Ectodermal cell (in vitro differentiated cells): Measurements from ENCODE around the gene MRPL21.
"Not testable (repeated sequence)": the region's sequence is repeated elsewhere in the genome, so short reads cannot be mapped to it uniquely, and the experiment has no call there.

ENCODE experiments used
- H3K27ac ChIP-seq: 2 replicates; pipeline ENCODE4 v1.7.0; 2013; ENCODE audit warnings: mild to moderate bottlenecking, low read depth, low read length; ENCODE audit not compliant: insufficient read depth, poor library complexity, severe bottlenecking
- H3K27me3 ChIP-seq: 2 replicates; pipeline ENCODE4 v1.7.0; 2013; ENCODE audit warnings: mild to moderate bottlenecking, low read length; ENCODE audit not compliant: insufficient read depth, control insufficient read depth, poor library complexity, severe bottlenecking
- H3K36me3 ChIP-seq: one replicate; pipeline ENCODE4 v1.7.0; 2013; ENCODE audit warnings: low read length; ENCODE audit not compliant: control insufficient read depth, insufficient read depth
- H3K4me1 ChIP-seq: one replicate; pipeline ENCODE4 v1.7.0; 2013; ENCODE audit warnings: low read length; ENCODE audit not compliant: control insufficient read depth, insufficient read depth
- H3K4me3 ChIP-seq: 2 replicates; pipeline ENCODE4 v1.7.0; 2013; ENCODE audit warnings: low read depth, low read length, control low read depth; ENCODE audit not compliant: insufficient read depth
- H3K9me3 ChIP-seq: 2 replicates; pipeline ENCODE4 v1.7.0; 2013; ENCODE audit warnings: mild to moderate bottlenecking, low read length, moderate library complexity; ENCODE audit not compliant: control insufficient read depth
- WGBS, 2 experiments: methylation state at CpG; one replicate each; pipeline ENCODE4 v1.1.7; 2013; ENCODE audit warnings: missing lambda C conversion rate in 2 of 2; 5-methylcytosine and 5-hydroxymethylcytosine counted together

Gene MRPL21

DNA sequence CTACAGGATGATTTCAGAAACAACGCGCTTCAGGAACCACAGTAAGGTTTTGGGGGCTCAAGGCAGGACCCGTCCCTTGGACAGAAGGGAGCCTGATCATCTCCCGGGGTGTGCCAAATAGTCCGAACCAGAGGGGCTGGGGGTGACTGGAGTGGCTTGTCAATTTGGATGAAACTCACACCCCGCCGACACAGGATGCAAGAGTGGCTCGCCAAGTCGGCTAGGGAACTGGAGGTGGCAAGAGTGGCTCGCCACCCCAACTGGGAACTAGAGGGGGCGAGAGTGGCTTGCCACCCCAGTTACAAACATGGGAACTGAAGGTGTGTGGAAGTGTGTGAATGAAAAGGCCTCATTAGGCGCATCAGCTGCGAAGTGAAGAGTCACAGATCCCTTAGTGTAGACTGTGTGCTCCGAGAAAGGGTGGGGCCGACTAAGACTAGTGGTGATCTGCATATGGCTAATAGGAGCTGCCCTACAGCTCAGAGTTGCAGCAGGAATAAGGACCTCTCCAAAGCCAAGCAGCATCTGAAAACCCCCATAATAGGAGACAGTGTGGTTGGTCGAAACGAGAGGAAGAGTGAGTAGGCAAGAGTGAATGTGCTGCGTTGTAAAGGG lies 35.3 kb downstream of the MRPL21 start:
- WGBS, 2 experiments, result 81 to 84% methylated on average over 18 of the region's 18 CpGs
- no peaks in the 10 kb centered on the region for H3K36me3 ChIP-seq
- no peaks in the 10 kb centered on the region for H3K4me1 ChIP-seq

DNA sequence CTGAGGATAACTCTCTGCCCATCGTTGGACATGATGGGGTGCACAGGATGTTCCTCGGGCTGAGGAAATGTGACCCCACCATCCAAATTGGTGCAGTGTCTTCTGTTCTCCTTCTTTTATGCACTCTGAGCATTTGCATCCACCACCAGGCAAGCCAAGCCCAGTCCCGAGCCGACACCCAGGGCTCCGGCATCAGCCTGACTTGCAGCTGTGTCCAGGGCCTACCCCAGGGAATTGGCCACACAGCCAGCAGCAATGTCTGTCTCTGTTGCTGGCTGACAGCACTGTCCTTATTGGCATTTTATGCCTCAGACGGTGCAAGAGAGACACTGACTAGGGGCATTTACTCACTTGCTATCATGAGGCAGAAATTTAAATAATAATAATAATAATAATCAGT lies 36.6 kb downstream of the MRPL21 start:
- Histone ChIP-seq H3K27ac (no peak overlapping the region), H3K9me3 (no peaks in the 10 kb centered on the region), H3K4me1 (no peaks in the 10 kb centered on the region), H3K36me3 (no peaks in the 10 kb centered on the region), H3K4me3 (no peak overlapping the region), H3K27me3 (no peaks in the 10 kb centered on the region)
- WGBS, 2 experiments, result 82 to 88% methylated on average over 6 of the region's 6 CpGs

More for the DNA sequence above, 35.3 kb downstream of the MRPL21 start:
- Histone ChIP-seq H3K9me3 (no peaks in the 10 kb centered on the region), H3K27me3 (no peaks in the 10 kb centered on the region), H3K27ac (no peak overlapping the region), H3K4me3 (no peak overlapping the region)

DNA sequence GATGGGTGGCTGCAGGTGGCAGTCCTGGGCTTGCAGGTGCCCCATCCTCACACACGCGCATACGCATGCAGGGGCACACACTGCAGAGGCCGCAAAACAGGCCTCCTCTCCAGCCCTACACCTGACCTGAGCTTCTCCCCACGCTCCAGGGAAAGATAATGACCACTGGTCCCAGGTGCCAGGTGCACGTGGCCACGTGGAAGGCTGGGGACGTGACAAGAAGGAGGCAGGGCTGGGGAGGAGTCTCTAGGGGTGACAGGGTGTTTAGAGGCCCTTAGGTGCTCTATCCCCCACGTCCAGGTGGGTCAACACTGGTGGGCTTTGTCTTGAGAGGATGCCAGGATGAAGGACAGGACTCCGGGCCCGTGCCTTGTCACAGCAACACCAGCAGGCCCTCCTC lies 38.4 kb downstream of the MRPL21 start:
- Histone ChIP-seq H3K4me1 (no peaks in the 10 kb centered on the region), H3K27me3 (no peaks in the 10 kb centered on the region), H3K9me3 (no peaks in the 10 kb centered on the region), H3K27ac (no peak overlapping the region), H3K36me3 (no peaks in the 10 kb centered on the region), H3K4me3 (no peak overlapping the region)
- 90% methylated on average over 11 of the region's 11 CpGs for WGBS, 2 experiments

DNA sequence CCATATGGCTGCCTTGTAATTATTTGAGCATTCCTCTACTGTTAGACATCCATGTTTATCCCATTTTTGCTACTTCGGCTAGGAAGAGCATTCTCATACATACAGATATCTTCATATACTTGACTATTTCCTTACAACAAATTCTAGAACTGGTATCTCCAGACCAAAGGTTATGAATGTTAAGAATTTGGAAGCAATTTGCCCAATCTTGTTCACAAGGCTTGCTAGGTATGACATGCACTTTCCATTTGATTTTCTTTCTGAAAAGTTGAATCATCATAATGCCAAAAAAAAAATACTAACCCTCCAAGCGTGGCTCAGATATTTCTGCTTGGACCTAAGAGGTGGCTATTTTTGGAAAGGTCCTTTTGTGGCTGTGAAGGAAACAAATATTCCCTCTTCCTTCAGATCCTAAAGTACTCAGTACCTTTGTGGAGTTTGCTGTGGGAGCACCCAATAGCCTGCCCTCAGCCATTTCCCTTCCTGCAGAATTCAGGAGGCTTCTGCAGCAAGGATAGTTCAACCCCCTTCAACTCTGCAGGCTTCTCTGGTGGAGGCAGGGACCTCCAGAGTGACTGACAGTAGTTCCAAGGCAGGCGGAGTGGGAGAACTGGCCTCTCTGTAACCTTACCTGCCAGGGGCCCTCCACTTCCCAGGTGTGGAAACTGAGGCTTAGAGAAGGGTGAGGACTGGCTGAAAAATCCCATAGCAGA lies 39.9 kb downstream of the MRPL21 start:
- Histone ChIP-seq H3K27ac (no peak overlapping the region), H3K4me3 (no peak overlapping the region), H3K4me1 (no peaks in the 10 kb centered on the region), H3K36me3 (no peaks in the 10 kb centered on the region), H3K27me3 (no peaks in the 10 kb centered on the region), H3K9me3 (no peaks in the 10 kb centered on the region)
- WGBS, 2 experiments, result 95 to 96% methylated on average over 2 to 3 of the region's 3 CpGs

DNA sequence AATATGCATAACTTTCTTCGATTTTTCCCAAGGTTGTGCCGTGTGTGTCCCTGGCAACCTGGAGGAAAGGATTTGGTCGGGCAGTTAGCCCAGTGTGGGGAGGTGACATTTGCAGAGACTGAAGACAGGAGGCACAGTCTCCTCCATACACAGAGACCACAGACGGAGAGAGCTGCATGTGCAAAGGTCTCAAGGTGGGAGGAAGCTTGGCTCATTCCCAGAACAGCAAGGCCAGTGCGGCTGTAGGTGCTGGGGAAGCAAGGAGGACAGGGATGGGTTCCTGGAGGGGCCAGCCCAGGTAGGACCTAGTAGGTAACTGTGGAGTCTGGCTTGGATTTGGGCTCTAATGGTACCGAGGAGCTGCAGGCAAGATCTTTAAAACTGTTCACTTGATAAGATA lies 41.2 kb downstream of the MRPL21 start:
- H3K27ac ChIP-seq, result no peak overlapping the region
- no peaks in the 10 kb centered on the region for H3K27me3 ChIP-seq
- WGBS, 2 experiments, result 76 to 83% methylated on average over 6 of the region's 6 CpGs
- no peaks in the 10 kb centered on the region for H3K36me3 ChIP-seq
- no peak overlapping the region for H3K4me3 ChIP-seq
- no peaks in the 10 kb centered on the region for H3K4me1 ChIP-seq
- no peaks in the 10 kb centered on the region for H3K9me3 ChIP-seq

DNA sequence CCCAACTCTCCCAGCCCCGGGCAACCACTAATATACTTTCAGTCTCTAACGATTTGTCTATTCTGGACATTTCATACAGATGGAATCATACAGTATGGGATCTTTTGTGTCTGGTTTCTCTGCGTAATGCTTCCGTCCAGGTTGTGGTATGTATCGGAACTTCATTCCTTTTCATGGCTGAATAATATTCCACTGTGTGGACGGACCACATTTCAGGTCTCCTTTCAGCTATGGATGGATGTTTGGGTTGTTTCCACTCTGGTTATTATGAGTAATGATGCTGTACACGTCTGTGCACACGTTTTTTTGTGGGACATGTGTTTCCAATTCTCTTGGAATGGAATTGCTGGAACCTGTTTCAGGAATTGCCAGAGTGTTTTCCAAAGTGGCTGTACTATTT lies 44.5 kb downstream of the MRPL21 start:
- Histone ChIP-seq H3K4me1 (peaks cover 6% of the 10 kb centered on the region), H3K4me3 (no peak overlapping the region), H3K27me3 (peaks cover 20% of the 10 kb centered on the region), H3K9me3 (no peaks in the 10 kb centered on the region), H3K27ac (no peak overlapping the region), H3K36me3 (no peaks in the 10 kb centered on the region)
- 87 to 88% methylated on average over 8 of the region's 8 CpGs for WGBS, 2 experiments

DNA sequence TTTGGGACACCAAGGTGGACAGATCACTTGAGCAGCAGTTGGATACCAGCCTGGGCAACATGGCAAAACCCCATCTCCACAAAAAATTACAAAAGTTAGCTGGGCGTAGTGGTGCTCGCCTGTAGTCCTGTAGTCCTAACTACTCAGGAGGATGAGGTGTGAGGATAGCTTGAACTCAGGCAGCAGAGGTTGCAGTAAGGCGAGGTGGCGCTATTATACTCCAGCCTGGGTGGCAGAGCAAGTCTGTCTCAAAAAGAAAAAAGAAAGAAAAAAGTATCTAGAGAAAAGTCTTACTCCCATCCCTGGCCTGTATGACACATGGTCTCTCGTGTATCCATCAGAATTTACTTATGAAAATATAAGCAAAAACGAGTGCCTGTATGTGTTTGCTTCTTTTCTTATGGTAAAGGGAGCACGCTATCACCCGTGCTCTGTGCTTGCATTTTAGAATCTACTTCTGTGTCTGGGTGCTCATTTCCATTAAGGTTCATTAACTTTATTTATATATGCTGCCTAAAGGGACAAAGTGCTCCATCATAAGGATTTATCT lies 46.5 kb downstream of the MRPL21 start:
- H3K4me1 ChIP-seq, result peaks cover 6% of the 10 kb centered on the region

DNA sequence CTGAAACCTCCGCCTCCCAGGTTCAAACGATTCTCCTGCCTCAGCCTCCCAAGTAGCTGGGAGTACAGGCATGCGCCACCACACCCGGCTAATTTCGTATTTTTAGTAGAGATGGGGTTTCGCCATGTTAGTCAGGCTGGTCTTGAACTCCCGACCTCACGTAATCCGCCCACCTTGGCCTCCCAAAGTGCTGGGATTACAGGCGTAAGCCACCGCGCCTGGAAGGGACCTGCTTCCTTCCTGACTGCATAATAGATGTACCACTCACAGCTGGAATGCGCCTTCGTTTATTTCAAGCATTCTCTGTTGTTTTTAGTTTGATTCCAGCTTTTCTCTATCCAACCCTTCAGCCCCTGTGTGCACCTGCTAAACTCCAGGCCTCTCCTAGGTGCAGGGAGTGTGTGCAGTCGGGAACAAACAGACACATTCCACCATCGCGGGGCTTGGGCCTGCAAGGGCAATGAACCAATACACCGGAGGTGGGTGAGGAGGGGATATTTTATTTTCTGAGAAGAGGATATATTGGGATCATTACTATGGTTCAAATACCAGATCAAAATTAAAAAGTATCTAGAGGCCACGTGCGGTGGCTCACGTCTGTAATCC lies 47.1 kb downstream of the MRPL21 start:
- H3K9me3 ChIP-seq, H3K36me3 ChIP-seq, H3K4me1 ChIP-seq, H3K27ac ChIP-seq, H3K4me3 ChIP-seq: not testable (repeated sequence)
- WGBS, 2 experiments, result 90% methylated on average over 21 of the region's 21 CpGs
- peaks cover 40% of the 10 kb centered on the region for H3K27me3 ChIP-seq

More for the DNA sequence above, 46.5 kb downstream of the MRPL21 start:
- Histone ChIP-seq H3K27ac (no peak overlapping the region), H3K36me3 (no peaks in the 10 kb centered on the region), H3K27me3 (peaks cover 38% of the 10 kb centered on the region), H3K4me3 (no peak overlapping the region), H3K9me3 (no peaks in the 10 kb centered on the region)
- WGBS, 2 experiments, result 73 to 87% methylated on average over 8 of the region's 8 CpGs

DNA sequence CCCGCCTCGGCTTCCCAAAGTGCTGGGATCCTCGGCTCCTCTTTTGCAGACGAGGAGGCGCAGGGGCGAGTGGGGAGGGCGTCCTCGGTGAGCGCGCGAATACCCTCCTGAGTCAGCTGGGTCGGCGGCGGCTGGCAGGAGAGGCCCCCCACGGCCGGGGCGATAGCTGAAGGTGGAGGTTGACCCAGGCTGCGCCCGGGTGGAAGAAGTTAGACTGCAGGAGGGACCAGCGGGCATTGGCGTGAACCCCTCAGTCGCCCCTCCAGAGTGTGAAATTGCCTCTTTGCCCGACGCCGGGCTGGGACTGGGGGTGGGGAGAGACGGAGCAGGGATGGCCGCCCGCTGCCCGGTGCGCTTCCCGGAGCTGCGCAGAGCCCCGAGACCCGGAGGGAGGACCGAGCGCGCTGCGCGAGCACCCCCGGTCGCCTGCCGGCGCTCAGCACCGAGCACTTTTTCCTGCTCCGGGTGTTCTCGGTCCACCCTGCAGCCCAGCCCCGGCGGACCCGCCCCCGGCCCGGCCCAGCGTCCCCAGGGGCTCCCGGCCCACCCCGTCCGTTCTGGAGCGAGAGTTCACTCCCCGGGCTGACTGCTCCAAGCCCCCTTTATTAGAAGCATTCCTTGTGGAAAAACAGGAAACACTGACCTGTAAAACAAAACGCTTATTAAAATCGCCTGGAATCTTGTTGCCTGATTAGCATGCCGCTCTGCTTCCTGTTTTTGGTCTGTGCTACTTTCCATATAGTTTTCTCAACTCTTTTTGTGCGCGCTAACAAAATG lies 48.2 kb downstream of the MRPL21 start:
- Histone ChIP-seq H3K27me3 (peaks cover 40% of the 10 kb centered on the region), H3K4me1 (peaks cover 6% of the 10 kb centered on the region), H3K27ac (no peak overlapping the region), H3K36me3 (no peaks in the 10 kb centered on the region), H3K4me3 (peak overlapping the region; percentile 27), H3K9me3 (no peaks in the 10 kb centered on the region)
- 6% methylated on average over 62 of the region's 62 CpGs for WGBS, 2 experiments
